GM21786 (cell line): ENCODE results near the gene TRMT61A.
A peak's percentile ranks its signal among the peaks of the same experiment; 100 is the strongest.

ENCODE experiments used
- ATAC-seq: cut with Tn5 transposase; IDR thresholded peaks from one replicate; pipeline ENCODE4 v1.9.1; 2021; ENCODE audit not compliant: unreplicated experiment

TRMT61A gene

DNA sequence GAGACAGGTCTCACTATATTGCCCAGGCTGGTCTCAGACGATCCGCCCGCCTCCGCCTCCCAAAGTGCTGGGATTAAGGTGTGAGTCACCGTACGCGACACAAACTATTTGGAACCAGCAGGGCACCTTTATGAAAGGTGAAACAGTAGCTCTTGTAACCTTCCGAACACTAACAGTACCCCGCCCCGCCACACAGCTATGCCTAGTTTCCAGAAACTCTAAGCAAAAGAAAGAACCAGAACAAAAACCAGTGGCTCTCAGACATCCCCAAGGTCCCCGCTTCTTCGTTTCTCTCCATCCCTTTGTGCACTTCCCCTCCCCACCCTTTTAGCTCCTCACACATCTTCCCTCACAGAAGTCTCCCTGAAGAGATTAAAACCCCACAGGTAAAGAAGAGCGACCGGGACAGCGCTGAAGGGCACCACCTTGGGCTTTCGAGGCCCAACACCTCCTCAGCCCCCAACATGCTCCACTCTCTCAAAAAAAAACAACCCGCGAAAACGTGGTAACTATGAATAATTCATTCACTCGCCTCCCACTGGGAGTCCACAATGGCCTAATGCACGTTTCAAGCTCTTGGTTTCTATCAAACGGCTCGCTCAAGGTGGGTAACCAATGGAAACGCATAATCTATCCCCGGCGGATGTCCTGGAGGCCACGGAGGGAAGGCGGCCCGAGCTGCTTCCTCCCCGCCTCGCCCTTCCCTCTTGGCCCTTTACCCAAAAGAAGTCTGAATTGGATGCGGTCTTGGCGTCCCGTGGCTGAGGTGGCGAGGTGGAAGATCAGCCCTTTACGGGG is 32.6 kb downstream of the TRMT61A start:
- ATAC-seq = peak; percentile 22

DNA sequence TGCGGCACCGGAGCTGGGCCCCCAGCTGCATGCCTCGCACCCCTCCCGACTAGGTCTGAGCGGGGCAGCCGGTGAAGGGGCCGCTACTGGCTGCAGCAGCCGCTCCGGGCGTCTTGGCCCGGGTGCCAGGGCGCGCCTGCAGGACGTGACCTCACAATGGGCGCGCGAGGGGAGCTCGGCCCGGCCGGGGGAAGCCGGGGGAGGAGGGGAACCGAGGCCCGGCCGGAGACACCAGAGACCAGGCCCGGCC is 33.1 kb downstream of the TRMT61A start:
- peak; percentile 19 for ATAC-seq

DNA sequence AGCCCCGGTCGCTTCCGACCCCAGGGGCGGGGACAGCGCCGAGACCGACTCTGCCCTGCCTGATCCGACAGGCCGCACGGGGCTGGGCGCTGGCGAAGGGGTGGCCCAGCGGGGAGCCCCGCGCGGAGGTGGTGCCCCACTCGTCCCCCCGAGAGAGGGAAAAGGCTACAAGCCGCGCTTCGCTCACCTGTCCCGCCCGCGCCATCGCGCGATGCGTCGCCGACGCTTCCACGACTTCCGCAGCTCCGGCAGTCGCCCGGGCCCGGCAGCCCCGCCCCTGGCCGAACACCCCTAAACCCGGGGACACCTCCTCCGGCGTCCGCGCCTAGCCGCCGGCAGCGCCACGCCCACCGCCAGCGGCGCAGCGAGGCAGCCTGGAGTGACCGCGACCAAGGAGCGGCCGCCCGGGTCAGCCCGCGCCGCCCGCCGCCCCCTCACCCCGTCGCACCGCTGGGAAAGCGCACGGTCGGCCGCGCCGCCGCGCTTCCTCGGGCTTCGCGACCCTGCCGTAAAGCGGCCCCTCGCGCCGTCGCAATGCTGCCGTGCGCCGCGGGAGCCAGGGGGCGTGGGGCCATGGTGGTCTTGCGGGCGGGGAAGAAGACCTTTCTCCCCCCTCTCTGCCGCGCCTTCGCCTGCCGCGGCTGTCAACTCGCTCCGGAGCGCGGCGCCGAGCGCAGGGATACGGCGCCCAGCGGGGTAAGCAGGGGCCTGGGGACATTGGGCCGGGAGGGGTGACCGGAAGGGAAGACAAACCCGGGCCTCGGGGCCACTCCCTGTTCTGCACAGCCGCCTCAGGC is 33.6 kb downstream of the TRMT61A start, which contains the start of the genes BAG5 and COA8:
Gene BAG5, minus strand, starts transcription at position 229 of the 797 bp plus-strand sequence. CDS start 1,493 bp downstream, outside the sequence.
Gene COA8, plus strand, starts transcription at position 532 of the 797 bp plus-strand sequence. Its CDS starts 42 bp downstream, at position 574.
- peak; percentile 74 for ATAC-seq

DNA sequence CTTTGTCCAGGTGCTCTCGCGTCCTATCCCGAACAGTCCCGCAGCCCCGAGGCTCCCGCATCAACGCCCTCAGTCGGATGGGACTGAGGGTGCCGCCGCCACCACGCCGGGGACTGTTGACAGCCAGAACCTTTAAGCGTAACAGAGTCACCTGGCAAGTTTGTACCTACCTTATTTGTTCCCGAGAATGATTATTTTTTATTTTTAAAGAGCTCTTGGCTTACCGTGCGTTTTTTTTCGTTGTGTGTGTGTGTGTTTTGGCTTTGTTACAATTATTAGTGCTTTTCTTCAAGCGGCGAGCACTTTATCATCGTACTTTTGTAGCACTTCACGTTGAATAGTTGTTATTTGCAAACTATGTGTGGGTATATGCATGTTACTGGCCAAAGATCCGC is 34.2 kb downstream of the TRMT61A start:
- ATAC-seq = no peak

DNA sequence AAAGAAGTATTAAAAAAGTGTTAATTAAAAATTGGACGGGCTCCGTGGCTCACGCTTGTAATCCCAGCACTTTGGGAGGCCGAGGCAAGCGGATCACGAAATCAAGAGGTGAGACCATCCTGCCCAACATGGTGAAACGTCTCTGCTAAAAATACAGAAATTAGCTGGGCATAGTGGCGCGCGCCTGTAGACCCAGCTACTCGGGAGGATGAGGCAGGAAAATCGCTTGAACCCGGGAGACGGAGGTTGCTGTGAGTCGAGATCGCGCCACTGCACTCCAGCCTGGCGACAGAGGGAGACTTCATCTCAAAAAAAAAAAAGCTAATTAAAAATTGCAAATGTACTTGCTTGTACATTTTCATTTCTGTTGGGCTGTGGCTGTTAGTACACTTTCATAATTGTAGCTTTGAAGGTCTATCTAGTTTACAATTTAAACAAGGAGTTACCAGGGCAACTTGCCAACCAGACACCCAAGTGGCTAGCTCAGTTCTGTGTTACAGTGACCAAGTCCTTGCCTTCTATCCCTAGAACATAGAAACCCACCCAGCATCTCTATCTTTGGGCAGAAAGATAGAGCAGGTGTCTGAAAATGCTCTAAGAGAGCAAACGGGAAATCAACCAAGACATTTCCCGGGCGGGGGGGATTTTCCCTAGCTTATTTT is 35.0 kb downstream of the TRMT61A start:
- ATAC-seq = no peak

DNA sequence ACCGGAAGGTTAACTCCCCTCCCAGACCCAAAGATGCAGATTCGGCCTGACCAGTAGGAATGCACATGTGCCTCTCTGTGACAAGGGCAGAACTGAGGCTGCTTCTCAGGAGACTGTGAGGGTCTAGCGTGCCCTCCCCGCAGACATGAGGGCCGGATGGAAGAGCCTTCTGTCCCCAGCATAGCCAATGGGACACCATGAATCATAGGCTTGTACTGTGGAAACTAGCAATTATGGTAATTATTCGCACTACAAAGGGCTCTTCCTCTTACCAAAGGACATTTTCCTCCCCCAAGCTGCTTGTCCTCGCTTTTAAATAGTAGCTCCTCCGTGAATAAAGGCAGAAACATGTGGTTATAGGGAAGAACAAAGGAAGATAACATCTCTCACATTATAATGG is 40.0 kb downstream of the TRMT61A start:
- ATAC-seq = no peak

DNA sequence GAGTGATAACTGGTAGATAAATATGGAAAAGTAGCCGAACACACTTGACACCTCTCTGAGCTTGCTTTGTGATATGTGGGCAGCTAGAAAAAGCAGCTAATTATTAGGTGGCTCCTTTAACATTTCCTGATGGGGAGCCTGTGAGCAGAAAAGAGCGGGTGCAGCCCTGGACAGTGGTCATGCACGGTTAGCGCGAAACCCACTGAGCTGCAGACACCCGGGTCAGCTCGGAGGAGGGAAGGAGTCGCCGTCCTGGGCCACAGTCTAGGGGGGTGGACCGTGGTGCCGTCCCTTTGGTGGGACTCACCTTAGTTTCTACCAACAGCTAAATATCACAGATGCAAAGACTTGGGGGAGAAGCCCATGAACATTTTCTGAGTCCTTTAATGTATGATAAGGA is 40.4 kb downstream of the TRMT61A start:
- ATAC-seq = no peak

DNA sequence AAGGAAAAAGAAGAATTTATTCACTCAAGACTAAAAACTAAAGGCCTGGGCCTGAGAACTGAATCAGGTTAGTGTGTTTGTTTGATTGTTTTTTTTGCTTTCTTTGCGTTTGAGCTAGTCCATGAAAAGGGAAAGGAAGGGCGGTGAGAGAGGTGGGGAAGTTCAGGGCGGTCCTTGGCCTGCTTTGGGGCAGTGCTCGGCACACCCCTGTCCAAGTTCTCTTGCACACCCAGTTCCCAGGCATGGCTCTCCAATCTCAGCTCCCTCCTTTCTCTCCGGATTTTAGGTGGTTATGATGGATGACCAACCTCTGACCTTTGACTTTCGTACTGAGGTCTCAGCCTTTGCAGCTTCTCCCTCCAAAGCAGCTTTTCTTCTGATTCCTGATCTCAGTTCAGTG is 45.1 kb downstream of the TRMT61A start:
- no peak for ATAC-seq

DNA sequence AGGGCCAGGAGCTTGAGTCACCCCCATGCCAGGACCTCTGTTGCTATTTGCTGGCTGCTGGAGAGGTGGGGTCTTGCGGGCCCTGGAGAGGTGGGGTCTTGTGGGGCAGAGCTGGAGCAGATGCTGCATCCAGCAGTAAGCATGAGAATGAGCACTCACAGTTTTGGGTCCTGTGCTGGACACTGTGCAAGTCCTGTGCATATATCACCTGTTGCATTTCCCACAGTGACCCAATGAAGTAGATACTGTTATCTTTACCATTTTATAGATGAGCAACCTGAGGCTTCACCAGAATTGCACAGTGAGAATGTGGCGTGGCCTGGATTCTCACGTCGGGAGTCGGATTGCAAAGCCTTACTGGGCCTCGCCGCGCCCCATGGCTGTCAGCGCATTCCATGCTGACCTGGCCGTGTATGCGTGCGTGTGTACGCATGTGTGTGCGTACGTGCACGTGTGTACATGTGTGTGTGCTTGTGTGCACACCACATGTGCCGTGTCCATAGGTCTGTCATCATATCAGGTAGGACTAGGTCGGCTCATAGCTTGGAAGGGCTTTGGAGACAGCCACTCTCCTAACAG is 45.8 kb downstream of the TRMT61A start:
- no peak for ATAC-seq

DNA sequence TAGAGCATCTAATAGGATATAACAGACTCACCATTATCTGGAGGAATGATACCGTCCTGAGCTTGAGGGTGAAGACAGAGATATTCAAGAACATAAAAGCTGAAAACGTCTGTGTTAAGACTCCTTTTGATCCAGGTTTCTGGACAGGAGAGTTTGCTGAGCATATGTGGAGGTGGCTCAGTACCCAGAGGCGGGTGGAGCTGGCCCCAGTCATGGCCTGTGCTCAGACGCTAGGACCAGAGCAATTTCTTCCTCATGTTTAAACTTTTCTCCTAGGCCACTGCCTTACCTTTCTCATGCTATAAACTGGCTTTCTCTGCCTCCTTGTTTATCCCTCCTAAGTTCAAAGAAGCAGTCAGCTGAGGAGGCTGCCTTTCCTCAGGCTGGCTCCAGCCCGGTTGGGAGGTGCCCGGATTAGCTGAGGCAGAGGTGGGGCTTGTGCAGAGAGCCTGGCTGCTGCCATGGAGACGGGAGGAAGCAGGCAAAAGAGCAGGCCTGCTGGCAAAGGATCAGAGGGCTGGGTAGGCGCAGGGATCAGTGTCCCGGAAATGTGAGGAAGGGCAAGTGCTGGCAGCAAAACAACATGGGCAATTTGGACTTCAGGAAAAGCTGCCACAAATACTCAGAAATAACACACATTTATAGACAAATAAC is 47.5 kb downstream of the TRMT61A start:
- ATAC-seq = no peak

DNA sequence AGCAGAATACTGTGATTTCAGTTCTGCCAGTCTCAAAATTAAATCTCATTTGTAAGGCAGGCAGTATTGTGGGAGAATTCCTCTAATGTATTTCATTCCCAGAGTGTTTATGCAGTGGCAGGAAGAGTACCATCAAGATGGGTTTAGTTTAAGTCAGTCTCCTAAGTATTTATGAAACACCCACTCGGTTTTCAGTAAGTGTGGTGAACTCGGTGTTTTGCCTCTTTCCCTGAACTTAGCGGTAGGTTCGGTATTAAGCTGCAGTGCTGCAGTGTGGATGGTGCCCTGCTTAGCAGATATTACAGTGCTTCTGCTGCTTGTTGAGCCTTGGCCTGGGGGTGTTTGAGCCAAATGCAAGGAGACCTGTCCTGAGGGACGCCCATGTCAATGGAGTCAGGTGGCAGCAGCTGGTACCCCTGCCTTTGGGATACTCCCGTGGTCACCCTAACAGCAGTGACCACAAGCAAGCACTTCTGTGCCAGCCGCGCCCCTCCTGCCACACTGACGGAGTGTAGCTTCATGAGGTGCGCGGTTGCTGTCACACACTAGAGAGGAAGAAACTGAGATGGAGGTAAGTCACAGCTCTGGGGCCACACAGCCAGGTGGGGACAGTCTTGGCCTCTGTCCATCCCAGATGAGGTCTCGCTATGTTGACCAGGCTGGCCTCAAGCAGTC is 49.5 kb downstream of the TRMT61A start:
- no peak for ATAC-seq

DNA sequence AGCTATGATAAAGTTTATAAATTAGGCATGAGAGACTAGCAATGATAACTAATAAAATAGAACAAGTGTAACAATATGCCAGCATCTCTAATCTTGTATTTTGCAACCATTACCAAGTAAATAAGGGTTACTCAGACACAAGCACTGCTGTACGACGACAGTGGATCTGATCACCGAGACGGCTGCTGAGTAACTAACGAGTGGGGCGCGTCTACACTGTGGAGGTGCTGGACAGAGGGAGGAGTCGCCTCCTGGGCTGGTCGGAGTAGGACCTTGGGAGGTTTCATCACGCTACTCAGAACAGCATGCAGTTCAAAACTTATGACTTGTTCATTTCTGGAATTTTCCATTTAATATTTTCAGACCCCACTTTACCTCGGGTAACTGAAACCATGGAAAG is 52.2 kb downstream of the TRMT61A start:
- no peak for ATAC-seq

DNA sequence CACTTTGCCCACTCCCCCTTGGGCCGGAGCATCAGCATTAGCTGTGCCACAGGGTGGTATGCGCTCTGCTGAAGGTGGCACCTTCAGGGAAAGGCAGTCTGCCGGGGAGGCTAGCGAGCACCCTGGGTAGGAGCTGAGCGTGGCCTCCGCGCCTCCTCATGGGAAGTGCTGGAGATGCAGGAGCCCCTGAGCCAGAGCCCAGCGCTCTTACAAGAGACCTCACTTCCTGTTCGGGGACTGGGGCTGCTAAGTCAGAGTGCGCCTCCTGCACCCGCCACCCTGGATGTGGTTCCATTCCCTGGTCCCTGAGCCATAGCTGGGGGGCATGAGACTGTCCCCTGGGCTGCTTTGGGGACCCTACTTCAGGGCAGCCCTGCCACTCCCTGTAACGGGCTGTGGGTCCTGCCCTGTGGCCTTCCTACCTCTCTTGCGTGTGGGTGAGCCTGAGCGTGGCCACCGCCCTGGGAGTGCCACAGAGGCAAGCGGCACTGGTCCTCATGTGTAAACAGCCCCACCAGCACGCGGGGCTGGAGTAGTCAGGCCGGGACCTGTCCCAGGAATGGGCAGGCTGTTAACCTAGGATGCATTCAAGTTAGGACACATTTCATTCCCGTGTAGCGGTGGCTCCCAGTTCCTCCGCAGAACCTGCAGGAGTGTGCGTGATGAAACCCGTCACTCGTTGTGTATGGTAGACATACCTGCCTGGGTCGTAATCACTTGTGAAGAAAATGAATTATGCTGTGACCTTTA is 53.1 kb downstream of the TRMT61A start:
- no peak for ATAC-seq

DNA sequence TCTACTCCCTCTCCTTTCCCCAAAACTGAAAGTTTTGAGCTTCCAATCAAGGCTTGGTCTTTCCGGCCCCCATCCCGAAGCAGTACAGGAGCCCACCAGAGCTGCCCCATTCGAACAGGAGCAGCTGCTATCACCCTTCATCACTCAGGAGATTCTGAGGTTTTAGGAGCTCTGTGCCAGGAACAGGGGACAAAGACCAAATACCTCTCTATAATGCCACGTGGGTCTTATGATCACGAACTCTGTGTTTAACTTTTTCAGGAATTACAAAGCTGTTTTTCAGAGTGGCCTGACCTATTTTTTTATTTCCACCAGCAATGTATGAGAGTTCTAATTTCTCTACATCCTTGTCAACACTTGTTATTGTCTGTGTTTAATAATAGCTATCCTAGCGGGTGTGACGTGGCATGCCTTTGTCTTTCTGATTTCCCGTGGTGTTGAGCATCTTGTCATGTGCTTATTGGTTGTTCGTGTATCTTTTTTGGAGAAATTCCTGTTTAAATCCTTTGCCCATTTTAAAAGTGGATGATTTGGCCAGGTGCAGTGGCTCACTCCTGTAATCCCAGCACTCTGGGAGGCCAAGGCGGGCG is 55.4 kb downstream of the TRMT61A start:
- no peak for ATAC-seq
